Stimulated activated CD4-positive, alpha-beta T cell treated with anti-CD3 and anti-CD28 coated beads, Interleukin-1b, Interleukin-23, amount 100 ng/mL, for 48 hours (primary cell): ENCODE results near the gene L1CAM.

ENCODE experiments used
- DNase-seq: peaks from one replicate; pipeline ENCODE4 v3.0.0-alpha.2; 2020

L1CAM gene

GRCh38 chrX:153885968-153886903 is at the start of gene L1CAM:
TSS of gene L1CAM (minus strand) at chrX:153886173. CDS start at chrX:153875836, 10,337 bp downstream.
- DNase-seq: no peak

GRCh38 chrX:153935326-153935851 is 49.4 kb upstream of the L1CAM start:
- no peak for DNase-seq

GRCh38 chrX:153934762-153935325 is 48.9 kb upstream of the L1CAM start, which contains the start of gene NAA10:
TSS of gene NAA10 (minus strand) at chrX:153935037. CDS start at chrX:153934904, 133 bp downstream.
- DNase-seq: peak; percentile 53

- no peak for DNase-seq
Measured at GRCh38 chrX:153934148-153934761, 48.3 kb upstream of the L1CAM start.

- no peak for DNase-seq
Measured at GRCh38 chrX:153933748-153934147, 47.8 kb upstream of the L1CAM start.

- no peak for DNase-seq
Measured at GRCh38 chrX:153932220-153932915, 46.4 kb upstream of the L1CAM start.

GRCh38 chrX:153931748-153932147 is 45.8 kb upstream of the L1CAM start:
- DNase-seq: no peak

GRCh38 chrX:153931151-153931550 is 45.2 kb upstream of the L1CAM start:
- no peak for DNase-seq

GRCh38 chrX:153930011-153930910 is 44.3 kb upstream of the L1CAM start:
- DNase-seq: no peak

GRCh38 chrX:153929576-153929975 is 43.6 kb upstream of the L1CAM start:
- no peak for DNase-seq

- no peak for DNase-seq
Measured at GRCh38 chrX:153928846-153929245, 42.9 kb upstream of the L1CAM start.

- DNase-seq: peak; percentile 93
Measured at GRCh38 chrX:153927922-153928760, 42.2 kb upstream of the L1CAM start.

GRCh38 chrX:153927672-153927921 is 41.6 kb upstream of the L1CAM start:
- no peak for DNase-seq

- DNase-seq: peak; percentile 75
Measured at GRCh38 chrX:153926858-153927671, 41.1 kb upstream of the L1CAM start.

GRCh38 chrX:153926552-153926857 is 40.5 kb upstream of the L1CAM start:
- DNase-seq: no peak

GRCh38 chrX:153925739-153926551 is 40.0 kb upstream of the L1CAM start, which contains the start of gene ARHGAP4:
TSS of gene ARHGAP4 (minus strand) at chrX:153926264. CDS start at chrX:153926202, 62 bp downstream.
- peak; percentile 74 for DNase-seq

GRCh38 chrX:153925387-153925738 is 39.4 kb upstream of the L1CAM start:
- no peak for DNase-seq

- DNase-seq: peak; percentile 38
Measured at GRCh38 chrX:153924149-153924861, 38.3 kb upstream of the L1CAM start.
